MM.1S (cell line): ENCODE measurements around the gene JAKMIP3.

Source experiments
- DNase-seq: peaks from one replicate; pipeline ENCODE4 v3.0.0-alpha.2; 2015
- H2AFZ ChIP-seq: fragments of 300-600 bp; sonication (generic); 2 replicates; pipeline ENCODE4 v1.6.0; 2016; ENCODE audit warnings: antibody characterized with exemption, low read length
- H3F3A ChIP-seq: fragments of 300-600 bp; sonication (generic); 2 replicates; pipeline ENCODE4 v1.6.1; 2016; ENCODE audit warnings: mild to moderate bottlenecking, antibody characterized with exemption, low read length, moderate library complexity, mixed read lengths; ENCODE audit not compliant: insufficient read depth
- H3K27ac ChIP-seq: fragments of 300-600 bp; sonication (generic); 2 replicates; pipeline ENCODE4 v1.5.1; 2016; ENCODE audit warnings: mild to moderate bottlenecking, low read length
- H3K27me3 ChIP-seq: fragments of 300-600 bp; sonication (generic); replicated peaks from 2 replicates; pipeline ENCODE4 v1.6.0; 2016; ENCODE audit warnings: low read length; ENCODE audit not compliant: insufficient read depth
- H3K36me3 ChIP-seq: fragments of 300-600 bp; sonication (generic); replicated peaks from 2 replicates; pipeline ENCODE4 v1.6.1; 2016; ENCODE audit warnings: mild to moderate bottlenecking, low read length, mixed read lengths; ENCODE audit not compliant: insufficient read depth
- H3K4me1 ChIP-seq: fragments of 300-600 bp; sonication (generic); 2 replicates; pipeline ENCODE4 v1.6.1; 2016; ENCODE audit warnings: low read length, mixed read lengths
- H3K4me2 ChIP-seq: fragments of 300-600 bp; sonication (generic); 2 replicates; pipeline ENCODE4 v1.6.0; 2016; ENCODE audit warnings: low read depth, low read length
- H3K4me3 ChIP-seq: fragments of 300-600 bp; sonication (generic); 2 replicates; pipeline ENCODE4 v1.5.1; 2016; ENCODE audit warnings: low read length, mixed read lengths
- H3K79me2 ChIP-seq: fragments of 300-600 bp; sonication (generic); 2 replicates; pipeline ENCODE4 v1.6.1; 2016; ENCODE audit warnings: mixed run types, low read length, mixed read lengths
- H3K9ac ChIP-seq: fragments of 300-600 bp; sonication (generic); 2 replicates; pipeline ENCODE4 v1.6.1; 2016; ENCODE audit warnings: low read length, mixed read lengths
- H3K9me2 ChIP-seq: fragments of 300-600 bp; sonication (generic); replicated peaks from 2 replicates; pipeline ENCODE4 v1.6.1; 2016; ENCODE audit warnings: mild to moderate bottlenecking, low read length, mixed read lengths; ENCODE audit not compliant: insufficient read depth
- H3K9me3 ChIP-seq: fragments of 300-600 bp; sonication (generic); replicated peaks from 2 replicates; pipeline ENCODE4 v1.6.1; 2016; ENCODE audit warnings: mild to moderate bottlenecking, low read length, mixed read lengths; ENCODE audit not compliant: insufficient read depth
- H4K20me1 ChIP-seq: fragments of 300-600 bp; sonication (generic); 2 replicates; pipeline ENCODE4 v1.6.1; 2016; ENCODE audit warnings: mild to moderate bottlenecking, low read length, moderate library complexity, mixed read lengths; ENCODE audit not compliant: insufficient read depth
- CTCF ChIP-seq: fragments of 300-600 bp; sonication (generic); IDR thresholded peaks from 2 replicates; pipeline ENCODE4 v1.5.1; 2016; ENCODE audit warnings: antibody characterized with exemption, low read length, mixed read lengths
- EZH2 ChIP-seq: fragments of 300-600 bp; sonication (generic); optimal IDR thresholded peaks from 2 replicates; pipeline ENCODE3; 2017; ENCODE audit warnings: low read depth, mild to moderate bottlenecking, antibody characterized with exemption, low read length, mixed read lengths
- EZH2phosphoT487 ChIP-seq: fragments of 300-600 bp; sonication (generic); IDR thresholded peaks from 2 replicates; pipeline ENCODE4 v1.6.1; 2018; ENCODE audit warnings: antibody characterized with exemption, low read length

JAKMIP3 gene

GRCh38 chr10:132071667-132072066, 5.9 kb downstream of the JAKMIP3 start:
- Histone ChIP-seq H3F3A (no peaks in the 10 kb centered on the region), H3K36me3 (no peaks in the 10 kb centered on the region), H2AFZ (no peak overlapping the region), H3K9me3 (no peaks in the 10 kb centered on the region), H3K79me2 (no peaks in the 10 kb centered on the region), H3K27ac (no peak overlapping the region), H3K9ac (no peak overlapping the region), H3K4me1 (no peaks in the 10 kb centered on the region), H3K4me2 (no peak overlapping the region), H3K27me3 (peaks cover 12% of the 10 kb centered on the region; the same call in 1 of the 2 replicates), H3K9me2 (no peaks in the 10 kb centered on the region), H3K4me3 (no peak overlapping the region), H4K20me1 (no peaks in the 10 kb centered on the region)
- DNase-seq: no peak
- TF ChIP-seq EZH2phosphoT487: no peak

- DNase-seq: no peak
- TF ChIP-seq EZH2 (no peak), EZH2phosphoT487 (no peak), CTCF (no peak)
- Histone ChIP-seq H3K79me2 (no peaks in the 10 kb centered on the region), H3K27ac (no peak overlapping the region), H3K9ac (no peak overlapping the region), H3K4me3 (no peak overlapping the region), H3K36me3 (no peaks in the 10 kb centered on the region), H3F3A (no peaks in the 10 kb centered on the region), H3K4me1 (no peaks in the 10 kb centered on the region), H3K9me2 (no peaks in the 10 kb centered on the region), H3K27me3 (peaks cover 3% of the 10 kb centered on the region; the same call in 1 of the 2 replicates), H4K20me1 (no peaks in the 10 kb centered on the region), H3K4me2 (no peak overlapping the region), H2AFZ (no peak overlapping the region), H3K9me3 (no peaks in the 10 kb centered on the region)
Measured at GRCh38 chr10:132075909-132076577, 10.3 kb downstream of the JAKMIP3 start.

- H4K20me1 ChIP-seq: no peaks in the 10 kb centered on the region
- no peaks in the 10 kb centered on the region for H3K4me1 ChIP-seq
- H3K27me3 ChIP-seq: peaks cover 7% of the 10 kb centered on the region
- TF ChIP-seq CTCF (no peak), EZH2phosphoT487 (no peak), EZH2 (no peak)
- no peaks in the 10 kb centered on the region for H3K79me2 ChIP-seq
- H3K27ac ChIP-seq: no peak overlapping the region
- H3K4me3 ChIP-seq: no peak overlapping the region
- no peaks in the 10 kb centered on the region for H3K36me3 ChIP-seq
- H3F3A ChIP-seq: no peaks in the 10 kb centered on the region
- no peaks in the 10 kb centered on the region for H3K9me3 ChIP-seq
- H2AFZ ChIP-seq: no peak overlapping the region
- H3K9ac ChIP-seq: no peak overlapping the region
- H3K4me2 ChIP-seq: no peak overlapping the region
- no peak for DNase-seq
- H3K9me2 ChIP-seq: no peaks in the 10 kb centered on the region
Measured at GRCh38 chr10:132076578-132077081, 10.9 kb downstream of the JAKMIP3 start.

GRCh38 chr10:132077091-132077490, 11.3 kb downstream of the JAKMIP3 start:
- Histone ChIP-seq H3K9ac (no peak overlapping the region), H4K20me1 (no peaks in the 10 kb centered on the region), H3K36me3 (no peaks in the 10 kb centered on the region), H3K9me3 (no peaks in the 10 kb centered on the region), H3K79me2 (no peaks in the 10 kb centered on the region), H2AFZ (no peak overlapping the region), H3F3A (no peaks in the 10 kb centered on the region), H3K4me1 (no peaks in the 10 kb centered on the region), H3K4me2 (no peak overlapping the region), H3K27ac (no peak overlapping the region), H3K4me3 (no peak overlapping the region), H3K27me3 (peaks cover 9% of the 10 kb centered on the region), H3K9me2 (no peaks in the 10 kb centered on the region)
- no peak for DNase-seq
- TF ChIP-seq CTCF (no peak), EZH2phosphoT487 (no peak), EZH2 (no peak)
